Stimulated activated CD4-positive, alpha-beta T cell treated with anti-CD3 and anti-CD28 coated beads, Interleukin-15, amount 100 ng/mL, for 24 hours (primary cell): ENCODE measurements around the gene ARHGAP29.

Experiments
- DNase-seq: peaks from one replicate; pipeline ENCODE4 v3.0.0-alpha.2; 2020

Gene ARHGAP29

GRCh38 chr1:94235189-94236012 is 2.0 kb downstream of the ARHGAP29 start:
- DNase-seq = no peak

- no peak for DNase-seq
These were observed 2.8 kb downstream of the ARHGAP29 start for GRCh38 chr1:94234615-94235014.

GRCh38 chr1:94231746-94232145 is 5.6 kb downstream of the ARHGAP29 start:
- DNase-seq = no peak

- DNase-seq = no peak
These were observed 6.5 kb downstream of the ARHGAP29 start for GRCh38 chr1:94230920-94231319.

- no peak for DNase-seq
These were observed 8.6 kb downstream of the ARHGAP29 start for GRCh38 chr1:94228640-94229375.

- no peak for DNase-seq
These were observed 9.8 kb downstream of the ARHGAP29 start for GRCh38 chr1:94227624-94228023.

- no peak for DNase-seq
These were observed 11.5 kb downstream of the ARHGAP29 start for GRCh38 chr1:94225845-94226244.

GRCh38 chr1:94218332-94218731 is 19.1 kb downstream of the ARHGAP29 start:
- no peak for DNase-seq

GRCh38 chr1:94215955-94216354 is 21.4 kb downstream of the ARHGAP29 start:
- DNase-seq = no peak

GRCh38 chr1:94209982-94210381 is 27.4 kb downstream of the ARHGAP29 start:
- no peak for DNase-seq

- DNase-seq = no peak
These were observed 28.0 kb downstream of the ARHGAP29 start for GRCh38 chr1:94209425-94209824.

- DNase-seq = no peak
These were observed 29.7 kb downstream of the ARHGAP29 start for GRCh38 chr1:94207695-94208094.

- no peak for DNase-seq
These were observed 31.7 kb downstream of the ARHGAP29 start for GRCh38 chr1:94205639-94206038.

- DNase-seq = no peak
These were observed 35.1 kb downstream of the ARHGAP29 start for GRCh38 chr1:94202241-94202640.

GRCh38 chr1:94199398-94199797 is 38.0 kb downstream of the ARHGAP29 start:
- no peak for DNase-seq

GRCh38 chr1:94194079-94194865 is 43.1 kb downstream of the ARHGAP29 start:
- DNase-seq = no peak

GRCh38 chr1:94193128-94193527 is 44.3 kb downstream of the ARHGAP29 start:
- DNase-seq = no peak

- no peak for DNase-seq
These were observed 46.2 kb downstream of the ARHGAP29 start for GRCh38 chr1:94191216-94191615.

GRCh38 chr1:94186946-94187345 is 50.4 kb downstream of the ARHGAP29 start:
- no peak for DNase-seq

GRCh38 chr1:94183197-94183815 is 54.1 kb downstream of the ARHGAP29 start:
- DNase-seq = no peak

- no peak for DNase-seq
These were observed 55.2 kb downstream of the ARHGAP29 start for GRCh38 chr1:94182191-94182590.

- no peak for DNase-seq
These were observed 56.7 kb downstream of the ARHGAP29 start for GRCh38 chr1:94180650-94181049.

GRCh38 chr1:94178901-94179300 is 58.5 kb downstream of the ARHGAP29 start:
- no peak for DNase-seq
